ENCODE measurements around the gene WAPL.

Gene WAPL

DNA sequence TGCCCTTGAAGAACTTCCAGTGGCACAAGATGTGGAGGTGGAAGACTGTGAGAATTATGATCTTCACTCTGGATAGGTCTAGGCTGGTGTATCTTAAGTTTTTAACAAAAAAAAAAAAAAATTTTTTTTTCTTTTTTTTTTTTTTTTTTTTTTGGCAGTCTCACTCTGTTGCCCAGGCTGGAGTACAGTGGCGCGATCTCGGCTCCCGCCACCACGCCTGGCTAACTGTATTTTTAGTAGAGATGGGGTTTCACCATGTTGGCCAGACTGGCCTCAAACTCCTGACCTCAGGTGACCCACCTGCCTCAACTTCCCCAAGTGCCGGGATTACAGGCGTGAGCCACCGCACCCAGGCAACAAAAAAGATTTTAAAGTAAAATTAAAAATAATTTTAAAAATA lies 37.9 kb downstream of the WAPL start:
- Histone ChIP-seq H3K4me1 (ENCODE audit: control insufficient read depth, low read length) (peaks cover 12% of the 10 kb centered on the region), H3K27ac (ENCODE audit: low read depth, low read length) (no peak overlapping the region), H3K4me2 (ENCODE audit: low read length) (no peak overlapping the region), H4K20me1 (ENCODE audit: control insufficient read depth, insufficient read depth, low read depth, low read length) (0 out of 2 replicates have a peak, but pooled peaks cover 2% of the 10 kb centered on the region), H3K36me3 (ENCODE audit: control insufficient read depth, low read length) (peaks cover 83% of the 10 kb centered on the region), H3K9me3 (ENCODE audit: control insufficient read depth, insufficient read depth, low read length) (no peaks in the 10 kb centered on the region), H3K4me3 (ENCODE audit: low read length) (no peak overlapping the region), H3F3A (ENCODE audit: control insufficient read depth, insufficient read depth) (peaks cover 4% of the 10 kb centered on the region; the same call in 1 of the 2 replicates), H3K79me2 (ENCODE audit: control insufficient read depth, low read length) (peaks cover 88% of the 10 kb centered on the region), H3K27me3 (ENCODE audit: control insufficient read depth, low read length) (no peaks in the 10 kb centered on the region), H3K9me2 (replicated peaks; ENCODE audit: control insufficient read depth, low read length) (no peaks in the 10 kb centered on the region)
- no peak for TF ChIP-seq EZH2phosphoT487 (IDR thresholded peaks at IDR 0.05; ENCODE audit: borderline replicate concordance, low read length)
- TF ChIP-seq, protein P1, sequence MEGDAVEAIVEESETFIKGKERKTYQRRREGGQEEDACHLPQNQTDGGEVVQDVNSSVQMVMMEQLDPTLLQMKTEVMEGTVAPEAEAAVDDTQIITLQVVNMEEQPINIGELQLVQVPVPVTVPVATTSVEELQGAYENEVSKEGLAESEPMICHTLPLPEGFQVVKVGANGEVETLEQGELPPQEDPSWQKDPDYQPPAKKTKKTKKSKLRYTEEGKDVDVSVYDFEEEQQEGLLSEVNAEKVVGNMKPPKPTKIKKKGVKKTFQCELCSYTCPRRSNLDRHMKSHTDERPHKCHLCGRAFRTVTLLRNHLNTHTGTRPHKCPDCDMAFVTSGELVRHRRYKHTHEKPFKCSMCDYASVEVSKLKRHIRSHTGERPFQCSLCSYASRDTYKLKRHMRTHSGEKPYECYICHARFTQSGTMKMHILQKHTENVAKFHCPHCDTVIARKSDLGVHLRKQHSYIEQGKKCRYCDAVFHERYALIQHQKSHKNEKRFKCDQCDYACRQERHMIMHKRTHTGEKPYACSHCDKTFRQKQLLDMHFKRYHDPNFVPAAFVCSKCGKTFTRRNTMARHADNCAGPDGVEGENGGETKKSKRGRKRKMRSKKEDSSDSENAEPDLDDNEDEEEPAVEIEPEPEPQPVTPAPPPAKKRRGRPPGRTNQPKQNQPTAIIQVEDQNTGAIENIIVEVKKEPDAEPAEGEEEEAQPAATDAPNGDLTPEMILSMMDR (IDR thresholded peaks at IDR 0.05; ENCODE audit: low read depth, low read length, poor library complexity, severe bottlenecking) = no peak

DNA sequence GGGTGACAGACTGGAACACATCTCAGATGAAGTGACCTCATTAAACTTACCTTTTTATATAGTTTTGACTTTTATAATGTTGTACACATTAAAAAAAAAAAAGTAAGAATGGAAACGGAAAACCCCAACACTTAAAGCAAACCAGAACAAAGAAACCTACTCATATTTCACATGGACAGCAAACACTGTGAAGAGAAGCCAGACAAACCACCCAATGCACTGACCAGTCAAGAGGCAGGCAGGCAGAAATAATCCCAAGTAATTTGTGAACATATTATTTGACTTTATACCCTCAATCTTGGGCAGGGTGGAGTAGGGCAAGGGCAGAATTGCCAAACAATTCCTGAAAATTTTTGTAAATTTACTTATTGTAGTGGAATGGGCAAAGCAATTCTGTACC lies 39.8 kb downstream of the WAPL start:
- Histone ChIP-seq H4K20me1 (ENCODE audit: control insufficient read depth, insufficient read depth, low read depth, low read length) (0 out of 2 replicates have a peak, but pooled peaks cover 2% of the 10 kb centered on the region), H3K9me3 (ENCODE audit: control insufficient read depth, insufficient read depth, low read length) (no peaks in the 10 kb centered on the region), H3K4me3 (ENCODE audit: low read length) (no peak overlapping the region), H3F3A (ENCODE audit: control insufficient read depth, insufficient read depth) (peaks cover 4% of the 10 kb centered on the region; the same call in 1 of the 2 replicates), H3K79me2 (ENCODE audit: control insufficient read depth, low read length) (peaks cover 87% of the 10 kb centered on the region), H3K27ac (ENCODE audit: low read depth, low read length) (no peak overlapping the region), H3K4me2 (ENCODE audit: low read length) (no peak overlapping the region), H3K9me2 (replicated peaks; ENCODE audit: control insufficient read depth, low read length) (no peaks in the 10 kb centered on the region), H3K4me1 (ENCODE audit: control insufficient read depth, low read length) (peaks cover 12% of the 10 kb centered on the region), H3K36me3 (ENCODE audit: control insufficient read depth, low read length) (peaks cover 79% of the 10 kb centered on the region), H3K27me3 (ENCODE audit: control insufficient read depth, low read length) (no peaks in the 10 kb centered on the region)
- TF ChIP-seq, protein P1 (IDR thresholded peaks at IDR 0.05; ENCODE audit: low read depth, low read length, poor library complexity, severe bottlenecking) = no peak
- no peak for TF ChIP-seq EZH2phosphoT487 (IDR thresholded peaks at IDR 0.05; ENCODE audit: borderline replicate concordance, low read length)

DNA sequence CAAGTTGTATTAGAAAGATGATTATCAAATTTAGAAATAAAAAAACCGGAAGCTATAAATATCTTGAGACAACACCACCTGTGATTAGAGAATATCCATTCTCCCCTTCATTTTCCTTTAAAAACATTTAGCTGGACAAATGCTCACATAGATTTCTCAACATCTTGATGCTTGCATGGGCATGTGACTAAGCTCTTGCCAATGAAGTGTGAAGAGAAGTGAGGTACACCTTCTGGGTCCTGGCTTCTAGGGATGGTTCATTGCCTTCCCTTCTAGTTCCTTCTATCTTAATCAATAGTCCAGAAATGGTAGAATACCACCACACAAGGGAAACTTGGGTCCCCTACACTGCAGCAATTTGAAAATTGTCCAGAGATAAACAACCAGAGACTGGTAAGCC lies 41.0 kb downstream of the WAPL start:
- H3K79me2 ChIP-seq (ENCODE audit: control insufficient read depth, low read length) = peaks cover 83% of the 10 kb centered on the region
- H3K4me1 ChIP-seq (ENCODE audit: control insufficient read depth, low read length) = peaks cover 12% of the 10 kb centered on the region
- peaks cover 76% of the 10 kb centered on the region for H3K36me3 ChIP-seq (ENCODE audit: control insufficient read depth, low read length)
- H3K4me3 ChIP-seq (ENCODE audit: low read length) = no peak overlapping the region
- H4K20me1 ChIP-seq (ENCODE audit: control insufficient read depth, insufficient read depth, low read depth, low read length) = 0 out of 2 replicates have a peak, but pooled peaks cover 2% of the 10 kb centered on the region
- peaks cover 4% of the 10 kb centered on the region; the same call in 1 of the 2 replicates for H3F3A ChIP-seq (ENCODE audit: control insufficient read depth, insufficient read depth)
- no peaks in the 10 kb centered on the region for H3K9me3 ChIP-seq (ENCODE audit: control insufficient read depth, insufficient read depth, low read length)
- H3K27me3 ChIP-seq (ENCODE audit: control insufficient read depth, low read length) = no peaks in the 10 kb centered on the region
- H3K27ac ChIP-seq (ENCODE audit: low read depth, low read length) = no peak overlapping the region
- TF ChIP-seq EZH2phosphoT487 (IDR thresholded peaks at IDR 0.05; ENCODE audit: borderline replicate concordance, low read length) = no peak
- TF ChIP-seq, protein P1 (IDR thresholded peaks at IDR 0.05; ENCODE audit: low read depth, low read length, poor library complexity, severe bottlenecking) = no peak
- no peak overlapping the region for H3K4me2 ChIP-seq (ENCODE audit: low read length)
- H3K9me2 ChIP-seq (replicated peaks; ENCODE audit: control insufficient read depth, low read length) = no peaks in the 10 kb centered on the region

Measured in DOHH2 (cell line).